ENCODE data around the gene UBL4A. TPM values are rescaled to one million over a fixed set of nuclear protein-coding genes. Genes with fewer than 3 reads are reported as not detected.

Gene UBL4A
- total RNA-seq, 1 experiment from 2014 or later, result 37.4 TPM

- Histone ChIP-seq H3K79me2 (ENCODE audit: insufficient read depth, low read length) (peaks cover 15% of the 10 kb centered on the region), H4K20me1 (ENCODE audit: insufficient read depth) (no peaks in the 10 kb centered on the region), H2AFZ (ENCODE audit: low read depth, low read length, poor library complexity, severe bottlenecking) (no peak overlapping the region), H3K4me3 (replicated peaks in 1 of 2; ENCODE audit: low read depth in 1 of 2, low read length in 2 of 2) (no peak overlapping the region), H3K36me3 (ENCODE audit: control insufficient read depth in 1 of 2, insufficient read depth in 2 of 2, low read length in 2 of 2) (peaks cover 0 to 10% of the 10 kb centered on the region in 2 experiments; a peak in 1 of 4 replicates), H3K27ac (ENCODE audit: low read depth, low read length) (no peak overlapping the region), H3K9me2 (ENCODE audit: insufficient read depth) (no peaks in the 10 kb centered on the region), H3K4me2 (ENCODE audit: low read length) (no peak overlapping the region), H3K4me1 (ENCODE audit: control insufficient read depth in 1 of 2, insufficient read depth in 2 of 2, low read length in 2 of 2) (peaks cover 7 to 36% of the 10 kb centered on the region in 2 experiments; a peak in 3 of 4 replicates), H3K9ac (ENCODE audit: low read length) (no peak overlapping the region), H3K9me3 (ENCODE audit: control insufficient read depth in 1 of 2, insufficient read depth in 1 of 2, low read depth in 1 of 2, low read length in 2 of 2) (no peaks in the 10 kb centered on the region), H3K27me3 (ENCODE audit: insufficient read depth, low read length) (no peaks in the 10 kb centered on the region)
- no TSS peak for BruUV-seq (replicated peaks)
- ChIA-PET CTCF (no interaction called here), RAD21 (ENCODE audit: low non-redundant PET in 1 of 2, low total read pairs in 2 of 2, uncharacterized antibody in 2 of 2, unreplicated experiment in 2 of 2) (no interaction called here), POLR2A (no interaction called here)
- TF ChIP-seq FOSL1 (IDR thresholded peaks at IDR 0.05; ENCODE audit: low read depth), result no peak
- no peak for TF ChIP-seq POLR2AphosphoS5 (IDR thresholded peaks at IDR 0.05; ENCODE audit: low read depth, low read length)
- TF ChIP-seq CTCF (IDR thresholded peaks at IDR 0.05 in 2 of 3, conservative IDR thresholded peaks at IDR 0.05 in 1 of 3; ENCODE audit: borderline replicate concordance in 1 of 3, insufficient read depth in 1 of 3, low read depth in 2 of 3, low read length in 2 of 3), result no peak
- TF ChIP-seq REST (IDR thresholded peaks at IDR 0.05; ENCODE audit: low read depth), result no peak
- TF ChIP-seq, protein P1, sequence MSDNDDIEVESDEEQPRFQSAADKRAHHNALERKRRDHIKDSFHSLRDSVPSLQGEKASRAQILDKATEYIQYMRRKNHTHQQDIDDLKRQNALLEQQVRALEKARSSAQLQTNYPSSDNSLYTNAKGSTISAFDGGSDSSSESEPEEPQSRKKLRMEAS (IDR thresholded peaks at IDR 0.05), result no peak
- TF ChIP-seq ELF1 (IDR thresholded peaks at IDR 0.05; ENCODE audit: borderline replicate concordance, low read depth), result no peak
- TF ChIP-seq EZH2phosphoT487 (IDR thresholded peaks at IDR 0.05; ENCODE audit: borderline replicate concordance), result no peak
- no peak for TF ChIP-seq ZFX (IDR thresholded peaks at IDR 0.05)
- TF ChIP-seq, protein P2, sequence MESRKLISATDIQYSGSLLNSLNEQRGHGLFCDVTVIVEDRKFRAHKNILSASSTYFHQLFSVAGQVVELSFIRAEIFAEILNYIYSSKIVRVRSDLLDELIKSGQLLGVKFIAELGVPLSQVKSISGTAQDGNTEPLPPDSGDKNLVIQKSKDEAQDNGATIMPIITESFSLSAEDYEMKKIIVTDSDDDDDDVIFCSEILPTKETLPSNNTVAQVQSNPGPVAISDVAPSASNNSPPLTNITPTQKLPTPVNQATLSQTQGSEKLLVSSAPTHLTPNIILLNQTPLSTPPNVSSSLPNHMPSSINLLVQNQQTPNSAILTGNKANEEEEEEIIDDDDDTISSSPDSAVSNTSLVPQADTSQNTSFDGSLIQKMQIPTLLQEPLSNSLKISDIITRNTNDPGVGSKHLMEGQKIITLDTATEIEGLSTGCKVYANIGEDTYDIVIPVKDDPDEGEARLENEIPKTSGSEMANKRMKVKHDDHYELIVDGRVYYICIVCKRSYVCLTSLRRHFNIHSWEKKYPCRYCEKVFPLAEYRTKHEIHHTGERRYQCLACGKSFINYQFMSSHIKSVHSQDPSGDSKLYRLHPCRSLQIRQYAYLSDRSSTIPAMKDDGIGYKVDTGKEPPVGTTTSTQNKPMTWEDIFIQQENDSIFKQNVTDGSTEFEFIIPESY (IDR thresholded peaks at IDR 0.05; ENCODE audit: extremely low read depth, insufficient replicate concordance, low read length), result no peak
- no peak for TF ChIP-seq SRF (IDR thresholded peaks at IDR 0.05; ENCODE audit: low read depth)
- TF ChIP-seq CEBPB (IDR thresholded peaks at IDR 0.05; ENCODE audit: low read depth), result no peak
- TF ChIP-seq JUND (IDR thresholded peaks at IDR 0.05), result no peak
- intact Hi-C loops (cut with micrococcal nuclease), result no loop called here
- ATAC-seq, result no peak
- no peak for DNase-seq (ENCODE audit: low read depth, low spot score)
Observed at GRCh38 chrX:154488336-154489075, 2.1 kb upstream of the UBL4A start.
